SKM-1 (cell line): ENCODE data around the gene SECISBP2.
"Not testable (repeated sequence)": the region's sequence is repeated elsewhere in the genome, so short reads cannot be mapped to it uniquely, and the experiment has no call there.

Source experiments
- DNase-seq: peaks from one replicate; lab custom pipeline; 2025; ENCODE audit not compliant: unreplicated experiment; lab: John Stamatoyannopoulos, UW

SECISBP2 gene

GRCh38 chr9:89309166-89309565 lies 9.1 kb upstream of the SECISBP2 start:
- no peak for DNase-seq

DNA sequence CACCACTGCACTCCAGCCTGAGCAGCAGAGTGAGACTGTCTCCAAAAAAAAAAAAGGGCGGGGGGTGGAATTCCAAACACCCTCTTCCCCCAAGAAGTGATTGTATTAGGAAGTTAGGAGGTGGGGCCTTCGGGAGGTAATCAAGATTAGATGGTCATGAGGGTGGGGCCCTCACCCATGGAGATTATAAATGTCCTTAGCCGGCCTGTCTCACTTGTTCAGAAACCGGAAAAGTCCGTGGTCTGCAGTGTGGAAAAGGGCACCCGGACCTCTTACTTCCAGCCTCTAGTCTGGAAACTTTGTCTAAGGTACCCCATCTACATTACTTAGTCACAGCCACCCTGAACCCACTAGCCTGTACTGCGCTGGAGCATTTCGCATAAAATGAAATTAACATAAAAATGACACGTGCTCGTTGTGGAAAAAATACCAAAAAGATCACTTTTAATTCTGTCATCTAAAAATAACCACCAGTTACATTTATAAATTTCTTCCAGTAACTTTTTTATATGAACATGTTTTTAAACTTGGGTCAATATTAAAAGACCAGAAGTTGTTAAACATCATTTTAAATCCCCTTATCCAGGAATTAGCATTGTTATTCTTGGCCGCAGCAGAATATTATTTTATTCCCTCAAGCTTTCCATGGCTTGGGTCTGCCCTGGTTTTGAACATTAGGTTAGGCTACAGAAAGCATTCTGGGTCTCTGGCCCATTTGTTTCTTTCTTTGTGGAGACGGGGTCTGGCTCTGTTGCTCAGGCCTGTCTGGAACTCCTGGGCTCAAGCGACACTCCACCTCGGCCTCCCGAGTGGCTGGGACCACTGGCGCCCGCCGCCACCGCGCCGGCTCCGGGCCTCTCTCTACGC lies 8.5 kb upstream of the SECISBP2 start:
- no peak for DNase-seq

DNA sequence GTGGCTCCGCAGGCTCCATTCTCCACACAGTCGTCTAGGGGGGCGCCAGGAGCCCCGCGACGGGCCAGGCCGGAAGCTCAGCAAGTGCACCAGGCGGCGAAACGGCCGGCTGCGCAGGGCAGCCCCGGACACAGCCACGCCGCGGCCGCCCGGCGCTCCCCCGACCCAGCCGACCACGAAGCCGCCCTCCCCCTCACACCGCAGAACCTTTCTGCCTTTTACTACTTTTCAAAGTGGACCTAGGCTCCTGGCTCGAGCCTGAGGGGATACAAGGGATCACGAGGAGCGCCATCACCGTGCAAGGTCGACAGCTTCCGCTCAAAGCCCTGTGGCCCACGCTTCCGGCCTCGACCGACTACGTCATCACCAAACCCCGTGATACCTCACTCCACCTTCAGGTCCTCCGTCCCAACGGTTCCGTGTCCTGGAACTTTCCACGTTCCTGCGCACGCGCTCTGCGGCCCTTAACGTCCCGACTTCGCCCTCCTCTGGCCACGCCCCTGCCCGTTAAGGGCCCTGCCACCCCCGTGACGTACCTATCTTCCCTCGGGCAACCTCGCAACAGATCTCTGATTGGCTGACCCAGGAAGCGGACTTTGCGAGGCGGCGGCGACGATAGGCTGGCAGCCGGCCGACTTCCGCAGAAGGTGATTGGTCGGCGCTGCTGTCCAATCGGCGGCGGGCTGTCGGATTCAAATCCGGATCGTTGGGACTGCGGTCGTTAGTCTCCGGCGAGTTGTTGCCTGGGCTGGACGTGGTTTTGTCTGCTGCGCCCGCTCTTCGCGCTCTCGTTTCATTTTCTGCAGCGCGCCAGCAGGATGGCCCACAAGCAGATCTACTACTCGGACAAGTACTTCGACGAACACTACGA lies 7.6 kb upstream of the SECISBP2 start, which contains the start of gene CKS2:
Gene CKS2, plus strand, starts transcription at position 721 of the 871 bp plus-strand sequence. Its CDS starts 98 bp downstream, at position 819.
- peak; percentile 93 for DNase-seq

GRCh38 chr9:89311346-89312221 lies 6.7 kb upstream of the SECISBP2 start:
- no peak for DNase-seq

DNA sequence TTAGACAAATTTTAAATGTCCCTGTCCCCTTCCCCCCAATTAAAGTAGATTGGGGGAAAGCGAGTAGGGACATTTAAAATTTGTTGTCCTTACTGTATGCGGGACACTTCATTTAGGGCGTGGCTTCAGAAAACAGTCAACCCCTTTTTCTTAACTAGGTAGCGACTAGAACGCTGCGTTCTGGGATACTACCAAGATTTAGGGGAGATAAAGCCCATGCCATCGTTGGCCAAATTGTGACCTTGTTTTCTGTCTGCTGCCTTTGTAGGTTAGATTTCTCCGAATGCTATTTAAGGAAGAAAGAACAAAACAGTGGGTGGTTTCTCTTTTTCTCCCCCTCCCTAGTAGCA lies 6.1 kb upstream of the SECISBP2 start:
- no peak for DNase-seq

DNA sequence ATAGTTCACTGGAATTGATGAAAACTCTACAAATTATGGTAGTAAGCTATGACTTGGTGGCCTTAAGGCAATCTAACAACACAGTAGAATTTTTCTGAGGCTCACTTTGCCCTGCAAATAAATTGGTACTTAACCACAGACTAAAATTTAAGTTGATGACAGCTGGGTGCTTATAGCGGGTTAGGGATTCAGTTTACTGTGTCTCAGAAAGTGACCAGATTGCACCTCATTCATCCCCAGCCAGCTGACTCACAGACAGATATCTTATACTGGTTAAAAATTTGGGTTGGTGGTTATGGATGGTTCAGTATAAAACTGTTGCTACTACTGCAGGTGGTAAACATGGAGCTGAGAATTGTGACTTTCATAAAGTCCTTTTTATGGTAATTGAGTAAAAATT lies 4.5 kb upstream of the SECISBP2 start:
- DNase-seq: no peak

- no peak for DNase-seq
These were observed 3.3 kb upstream of the SECISBP2 start for GRCh38 chr9:89314955-89315354.

DNA sequence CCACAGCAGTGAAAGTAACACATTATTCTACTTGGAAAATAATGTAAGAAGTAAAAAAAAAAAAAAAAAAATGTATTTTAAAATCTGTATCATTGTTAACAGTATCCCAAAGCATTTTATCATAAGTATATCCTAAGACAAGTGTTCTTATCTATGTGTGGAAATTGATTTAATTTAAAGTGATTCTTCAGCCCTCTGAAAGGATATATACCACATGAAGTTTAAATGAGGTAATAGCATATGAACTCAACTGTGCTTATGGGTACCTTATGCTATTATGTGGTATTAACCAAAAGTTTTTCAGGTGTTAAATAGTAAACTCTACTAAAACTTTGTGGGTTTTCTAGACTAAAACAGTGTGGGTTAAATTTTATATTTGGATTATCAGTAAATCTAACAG lies 2.8 kb upstream of the SECISBP2 start:
- no peak for DNase-seq

DNA sequence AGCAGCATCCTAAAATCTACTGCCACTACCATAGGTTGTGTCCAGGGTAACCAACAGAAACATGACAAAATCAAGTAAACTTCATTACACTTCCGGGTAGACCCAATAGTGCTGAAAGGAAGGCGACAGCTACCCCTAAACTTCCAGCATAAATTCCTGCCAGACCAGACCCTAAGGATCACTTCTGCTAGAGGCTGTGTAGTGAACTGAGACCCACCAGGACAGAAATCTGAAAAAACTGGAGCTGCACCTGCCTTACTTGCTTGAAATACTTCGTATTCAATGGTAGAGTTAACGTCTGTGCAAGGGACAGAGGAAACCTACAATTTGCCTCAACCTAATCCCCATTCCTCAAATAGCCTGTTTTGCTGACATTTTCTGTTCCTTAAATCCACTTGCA lies 1.0 kb upstream of the SECISBP2 start:
- DNase-seq: no peak

- DNase-seq: no peak
These were observed 960 bp downstream of the SECISBP2 start for GRCh38 chr9:89319015-89319905.

DNA sequence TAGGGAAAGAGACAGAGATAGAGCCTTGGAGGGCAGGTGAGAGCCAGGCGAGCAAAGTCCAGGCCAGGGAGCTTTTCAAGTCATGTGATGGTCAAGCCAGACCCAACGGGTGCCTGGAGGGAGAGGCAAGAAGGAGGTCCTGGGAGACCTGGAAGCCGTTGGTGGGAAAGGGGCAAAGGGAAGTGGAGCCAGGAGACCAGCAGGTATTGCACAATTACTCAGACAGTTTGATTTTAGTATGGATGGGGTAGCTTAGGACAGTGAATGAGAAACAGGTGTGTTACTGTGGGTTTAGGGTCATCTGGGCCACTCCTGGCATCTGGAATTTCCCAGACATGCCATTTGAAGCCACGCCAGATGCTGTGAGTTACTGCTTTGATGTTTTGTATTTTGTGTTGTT lies 5.1 kb downstream of the SECISBP2 start:
- DNase-seq: no peak

DNA sequence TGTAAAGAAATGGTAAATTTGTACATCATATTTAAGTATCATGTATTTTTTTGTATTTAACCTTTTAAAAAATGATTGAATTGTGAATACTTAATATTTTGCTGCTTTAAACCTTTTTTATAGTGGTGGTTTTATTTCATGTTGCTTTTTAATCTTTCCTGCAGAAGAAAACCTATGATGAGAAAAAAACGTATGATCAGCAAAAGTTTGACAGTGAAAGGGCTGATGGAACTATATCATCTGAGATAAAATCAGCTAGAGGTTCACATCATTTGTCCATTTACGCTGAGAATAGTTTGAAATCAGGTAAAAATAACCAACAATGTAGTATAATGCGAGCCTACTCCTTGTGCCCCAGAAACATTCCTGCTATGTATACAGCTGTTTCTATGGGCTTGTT lies 7.4 kb downstream of the SECISBP2 start:
- no peak for DNase-seq

DNA sequence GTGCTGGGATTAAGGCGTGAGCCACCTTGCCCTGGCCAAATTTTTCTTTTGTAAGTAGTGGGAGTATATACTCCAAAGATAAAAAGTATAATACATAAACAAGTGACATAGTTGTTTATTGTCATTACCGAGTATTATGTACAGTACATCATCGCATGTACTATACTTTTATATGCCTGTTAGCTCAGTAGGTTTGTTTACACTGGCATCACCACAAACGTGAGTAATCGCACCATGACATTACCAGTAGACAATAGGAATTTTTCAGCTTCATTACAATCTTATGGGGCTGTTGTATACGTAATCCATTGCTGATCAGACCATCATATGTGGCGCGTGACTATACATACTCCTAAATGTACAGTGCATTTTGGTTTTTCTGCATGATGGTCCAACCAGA lies 9.8 kb downstream of the SECISBP2 start:
- DNase-seq: no peak

GRCh38 chr9:89329917-89330316 lies 11.6 kb downstream of the SECISBP2 start:
- no peak for DNase-seq

DNA sequence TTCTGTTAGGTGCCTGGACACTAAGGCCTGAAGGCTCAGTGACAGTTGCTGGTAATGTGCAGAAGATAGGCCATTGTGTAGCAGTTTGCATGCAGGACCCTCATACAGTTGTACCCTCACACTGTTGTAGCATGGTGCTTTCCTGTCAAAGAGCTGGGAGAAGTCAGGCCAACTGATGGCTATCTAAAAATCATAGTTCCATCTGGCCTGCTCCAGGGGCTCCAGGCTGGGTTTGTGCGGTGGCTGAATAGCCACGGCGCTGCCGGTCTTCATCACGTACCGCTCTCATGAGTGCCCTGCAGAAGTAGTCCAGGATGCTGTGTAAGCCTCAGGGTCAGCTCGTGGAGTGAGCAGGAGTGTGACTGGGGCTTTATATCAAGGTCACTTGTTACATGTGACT lies 12.2 kb downstream of the SECISBP2 start:
- DNase-seq: no peak

DNA sequence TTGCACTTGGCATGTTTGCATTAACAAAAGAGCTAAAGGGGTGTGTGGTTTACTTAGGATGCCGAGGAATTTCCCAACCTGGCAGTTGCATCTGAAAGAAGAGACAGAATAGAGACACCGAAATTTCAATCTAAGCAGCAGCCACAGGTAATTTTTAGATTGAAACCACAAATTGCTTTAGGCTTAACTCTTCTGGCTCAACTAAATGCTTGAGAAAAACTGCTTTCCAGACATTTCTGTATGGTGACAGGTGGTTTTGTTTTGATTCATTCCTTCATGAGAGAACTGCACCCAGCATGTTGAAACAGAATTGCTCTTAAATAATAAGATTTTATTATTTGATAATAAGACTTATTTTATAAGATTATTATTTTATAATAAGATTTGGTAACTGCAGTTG lies 21.5 kb downstream of the SECISBP2 start:
- no peak for DNase-seq

DNA sequence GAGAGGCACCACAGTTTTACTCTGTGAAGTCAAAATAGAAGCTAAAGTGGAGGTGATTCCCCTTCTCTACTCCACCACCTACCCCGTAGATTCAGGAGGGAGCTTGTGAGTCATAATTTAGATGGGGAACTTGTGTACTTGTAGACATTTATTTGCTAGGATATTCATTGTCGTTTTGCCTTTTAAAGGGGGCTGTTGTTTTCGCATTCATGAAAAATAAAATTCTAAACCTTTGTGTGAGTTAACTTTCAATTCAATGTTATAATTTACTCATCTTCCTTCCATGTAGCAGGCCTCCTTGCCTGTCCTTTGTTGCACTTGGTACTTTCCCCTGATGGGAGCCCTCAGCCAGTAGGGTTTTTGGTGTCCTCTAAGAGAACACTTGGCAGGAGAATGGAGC lies 22.0 kb downstream of the SECISBP2 start:
- DNase-seq: no peak

DNA sequence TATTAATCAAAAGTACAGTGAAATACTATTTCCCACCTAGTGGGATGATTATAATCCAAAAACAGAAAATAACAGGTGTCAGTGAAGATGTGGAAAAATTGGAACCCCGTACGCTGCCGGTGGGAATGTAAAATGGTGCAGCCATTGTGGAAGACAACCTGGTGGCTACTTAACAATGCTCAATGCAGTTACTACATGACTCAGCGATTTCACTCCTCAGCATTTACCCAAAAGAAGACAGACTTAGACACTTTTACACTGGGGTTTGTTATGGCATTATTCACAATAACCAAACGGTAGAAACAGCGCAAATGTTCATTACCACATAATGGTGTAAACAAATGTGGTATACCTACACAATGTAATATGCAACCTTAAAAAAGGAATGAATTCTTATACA lies 23.9 kb downstream of the SECISBP2 start:
- DNase-seq: no peak

DNA sequence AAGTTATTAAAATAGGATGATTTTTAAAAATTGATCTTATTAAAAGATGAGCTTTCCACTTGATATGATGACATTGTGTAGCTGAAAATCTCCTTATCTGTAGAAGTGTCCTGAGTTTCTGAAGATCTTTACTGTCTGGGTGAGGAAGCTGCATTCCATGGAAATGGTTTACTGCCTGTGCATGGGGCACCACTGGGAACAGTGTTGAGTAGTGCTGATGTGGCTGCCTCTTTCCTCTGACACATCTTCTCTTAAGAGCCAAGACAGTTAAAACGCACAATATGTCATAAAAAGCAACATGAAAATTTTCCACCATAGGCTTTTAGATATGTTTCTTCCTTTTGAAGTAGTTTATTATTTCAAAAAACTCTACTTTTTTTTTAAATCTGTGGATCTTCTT lies 24.6 kb downstream of the SECISBP2 start:
- no peak for DNase-seq

DNA sequence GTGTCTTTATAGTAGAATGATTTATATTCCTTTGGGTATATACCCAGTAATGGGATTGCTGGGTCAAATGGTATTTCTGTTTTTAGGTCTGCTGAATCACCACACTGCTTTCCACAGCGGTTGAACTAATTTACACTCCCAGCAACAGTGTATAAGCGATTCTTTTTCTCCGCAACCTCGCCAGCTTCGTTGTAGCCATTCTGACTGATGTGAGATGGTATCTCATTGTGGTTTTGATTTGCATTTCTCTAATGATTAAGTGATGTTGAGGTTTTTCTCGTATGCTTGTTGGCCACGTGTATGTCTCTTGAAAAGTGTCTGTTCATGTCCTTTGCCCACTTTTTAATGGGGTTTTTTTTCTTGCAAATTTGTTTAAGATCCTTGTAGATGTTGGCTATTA lies 25.5 kb downstream of the SECISBP2 start:
- not testable (repeated sequence) for DNase-seq
